A172 (cell line): ENCODE data around the gene SLCO1B3. TPM values are rescaled to one million over a fixed set of nuclear protein-coding genes. Genes with fewer than 3 reads are reported as not detected.
"Not testable (repeated sequence)": the region's sequence is repeated elsewhere in the genome, so short reads cannot be mapped to it uniquely, and the experiment has no call there.

Source experiments
- DNase-seq: peaks from one replicate; pipeline ENCODE4 v3.0.0-alpha.2; 2015; ENCODE audit warnings: low spot score
- total RNA-seq: library from RNA; depleted of rRNA; stranded (reverse); fragments of >200 nt; shearing (Covaris generic); gene quantifications from 2 replicates; pipeline ENCODE4 v1.2.3, GENCODE V29; 2014; rRNA removed

Gene SLCO1B3, protein sequence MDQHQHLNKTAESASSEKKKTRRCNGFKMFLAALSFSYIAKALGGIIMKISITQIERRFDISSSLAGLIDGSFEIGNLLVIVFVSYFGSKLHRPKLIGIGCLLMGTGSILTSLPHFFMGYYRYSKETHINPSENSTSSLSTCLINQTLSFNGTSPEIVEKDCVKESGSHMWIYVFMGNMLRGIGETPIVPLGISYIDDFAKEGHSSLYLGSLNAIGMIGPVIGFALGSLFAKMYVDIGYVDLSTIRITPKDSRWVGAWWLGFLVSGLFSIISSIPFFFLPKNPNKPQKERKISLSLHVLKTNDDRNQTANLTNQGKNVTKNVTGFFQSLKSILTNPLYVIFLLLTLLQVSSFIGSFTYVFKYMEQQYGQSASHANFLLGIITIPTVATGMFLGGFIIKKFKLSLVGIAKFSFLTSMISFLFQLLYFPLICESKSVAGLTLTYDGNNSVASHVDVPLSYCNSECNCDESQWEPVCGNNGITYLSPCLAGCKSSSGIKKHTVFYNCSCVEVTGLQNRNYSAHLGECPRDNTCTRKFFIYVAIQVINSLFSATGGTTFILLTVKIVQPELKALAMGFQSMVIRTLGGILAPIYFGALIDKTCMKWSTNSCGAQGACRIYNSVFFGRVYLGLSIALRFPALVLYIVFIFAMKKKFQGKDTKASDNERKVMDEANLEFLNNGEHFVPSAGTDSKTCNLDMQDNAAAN
- total RNA-seq, result 24.7 and 31.3 TPM in 2 replicates

DNA sequence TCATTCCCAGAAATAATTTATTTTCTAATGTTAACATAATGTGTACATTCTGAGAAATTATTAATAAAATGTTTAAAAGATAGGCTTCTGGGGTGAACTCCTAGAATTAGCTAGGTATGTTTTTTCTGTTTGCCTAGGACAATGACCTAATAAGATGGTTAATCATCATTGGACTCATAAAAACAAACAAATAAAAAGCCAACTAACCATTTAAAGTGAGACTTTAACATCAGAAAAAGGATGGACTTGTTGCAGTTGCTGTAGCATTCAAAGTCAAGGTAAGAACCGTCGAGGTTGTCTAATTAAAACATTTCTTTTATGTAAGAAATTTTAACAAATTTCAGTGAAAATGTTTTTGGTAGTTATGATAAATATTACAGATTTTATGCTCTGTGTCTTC, at the start of gene SLCO1B3:
Gene SLCO1B3 (plus strand): TSS at position 219 of the 400 bp plus-strand sequence. CDS start 5,034 bp downstream, outside the sequence.
- no peak for DNase-seq

DNA sequence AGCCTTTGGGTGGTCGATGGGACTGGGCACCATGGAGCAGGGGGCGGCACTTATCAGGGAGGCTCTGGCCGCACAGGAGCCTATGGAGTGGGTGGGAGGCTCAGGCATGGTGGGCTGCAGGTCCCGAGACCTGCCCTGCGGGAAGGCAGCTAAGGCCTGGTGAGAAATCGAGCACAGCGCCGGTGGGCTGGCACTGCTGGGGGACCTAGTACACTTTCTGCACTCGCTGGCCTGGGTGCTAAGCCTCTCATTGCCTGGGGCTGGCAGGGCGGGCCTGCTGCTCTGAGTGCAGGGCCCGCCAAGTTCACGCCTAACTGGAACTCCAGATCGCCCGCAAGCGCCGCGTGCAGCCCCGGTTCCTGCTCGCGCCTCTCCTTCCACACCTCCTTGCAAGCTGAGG, 33.1 kb upstream of the SLCO1B3 start:
- DNase-seq, result no peak

GRCh38 chr12:20778969-20779368, 31.5 kb upstream of the SLCO1B3 start:
- DNase-seq, result no peak

DNA sequence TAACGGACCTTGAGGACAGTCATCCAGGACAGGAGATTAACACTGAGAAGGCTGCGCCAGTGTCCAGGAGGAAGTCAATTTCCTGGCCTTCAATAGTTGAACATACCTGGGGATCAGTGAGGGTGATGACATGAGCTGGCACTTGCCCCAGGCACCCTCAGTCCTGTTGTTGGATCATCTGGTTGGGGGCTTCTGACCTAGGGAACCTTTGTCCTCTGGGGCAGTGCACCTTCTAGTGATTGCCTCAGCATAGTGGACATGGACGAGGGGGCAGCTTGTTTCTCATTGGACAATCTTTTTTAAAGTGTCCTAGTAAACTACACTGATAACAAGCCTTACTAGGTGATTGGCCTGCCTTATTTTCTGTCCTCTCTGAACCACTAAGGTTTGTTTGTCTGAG, 30.5 kb upstream of the SLCO1B3 start:
- DNase-seq, result not testable (repeated sequence)

- DNase-seq, result not testable (repeated sequence)
These were observed 26.6 kb upstream of the SLCO1B3 start for GRCh38 chr12:20783796-20784357.

GRCh38 chr12:20792971-20793370, 17.5 kb upstream of the SLCO1B3 start:
- no peak for DNase-seq

DNA sequence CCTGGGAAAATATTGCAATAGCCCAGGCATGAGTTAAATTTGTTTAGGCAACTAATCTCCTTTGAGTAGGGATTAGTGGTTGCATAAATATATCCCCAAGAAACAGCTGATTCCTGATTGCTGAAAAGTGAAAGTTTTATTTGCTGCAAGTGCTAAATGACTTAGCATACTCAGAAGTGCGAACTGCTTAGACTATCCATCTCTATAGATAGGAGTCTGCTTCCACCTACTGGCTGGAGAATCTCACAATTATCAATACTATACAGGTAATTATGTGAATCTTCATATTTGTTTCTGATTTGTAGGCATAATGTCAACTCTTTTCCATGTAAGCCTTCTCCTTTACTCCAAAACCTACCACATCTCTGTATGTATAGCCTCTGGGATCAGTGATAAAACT, 12.0 kb upstream of the SLCO1B3 start:
- DNase-seq, result peak; percentile 1

GRCh38 chr12:20800160-20800559, 10.3 kb upstream of the SLCO1B3 start:
- DNase-seq, result no peak

- no peak for DNase-seq
These were observed 9.5 kb upstream of the SLCO1B3 start for GRCh38 chr12:20801035-20801434.

- no peak for DNase-seq
These were observed 4.6 kb upstream of the SLCO1B3 start for GRCh38 chr12:20805921-20806320.

- no peak for DNase-seq
These were observed 3.1 kb upstream of the SLCO1B3 start for GRCh38 chr12:20807192-20808080.

GRCh38 chr12:20808521-20808920, 2.0 kb upstream of the SLCO1B3 start:
- no peak for DNase-seq

GRCh38 chr12:20815574-20815973, 5.1 kb downstream of the SLCO1B3 start:
- no peak for DNase-seq

DNA sequence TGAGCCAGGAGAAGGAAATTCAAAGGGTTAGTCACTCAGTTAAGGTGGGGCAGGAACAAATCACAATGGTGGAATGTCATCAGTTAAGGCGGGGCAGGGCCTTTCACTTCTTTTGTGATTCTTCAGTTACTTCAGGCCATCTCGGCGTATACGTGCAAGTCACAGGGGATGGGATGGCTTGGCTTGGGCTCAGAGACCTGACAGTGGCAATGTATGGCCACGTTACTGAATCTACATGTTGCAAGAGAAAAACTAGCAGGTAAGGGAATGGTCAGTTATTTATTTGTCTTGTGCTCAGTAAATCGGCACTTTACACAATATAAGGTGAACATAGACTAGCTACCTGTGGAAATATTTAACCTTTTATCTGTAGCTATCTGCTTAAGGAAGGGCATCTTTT, 11.9 kb downstream of the SLCO1B3 start:
- DNase-seq, result peak; percentile 83

DNA sequence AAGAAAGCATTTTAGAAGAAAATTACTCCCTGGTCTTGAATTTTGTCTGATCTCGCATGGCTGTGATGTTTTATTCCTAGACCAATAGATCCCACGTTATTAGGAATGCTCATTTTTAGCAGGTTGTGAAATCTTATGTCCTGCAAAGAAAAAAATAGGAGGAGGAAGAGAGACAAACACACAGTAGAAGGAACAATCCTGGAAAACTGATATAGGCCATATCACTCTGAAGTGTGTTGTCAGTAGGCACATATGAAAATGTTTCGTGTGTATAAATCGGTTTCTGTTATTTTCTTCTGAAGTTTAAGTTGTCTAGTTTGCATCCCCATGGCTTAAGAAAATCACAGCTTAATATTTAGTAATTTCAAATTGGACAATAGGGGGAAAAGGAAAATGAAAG, 12.4 kb downstream of the SLCO1B3 start:
- DNase-seq, result peak; percentile 10

- DNase-seq, result no peak
These were observed 19.4 kb downstream of the SLCO1B3 start for GRCh38 chr12:20829919-20830318.

DNA sequence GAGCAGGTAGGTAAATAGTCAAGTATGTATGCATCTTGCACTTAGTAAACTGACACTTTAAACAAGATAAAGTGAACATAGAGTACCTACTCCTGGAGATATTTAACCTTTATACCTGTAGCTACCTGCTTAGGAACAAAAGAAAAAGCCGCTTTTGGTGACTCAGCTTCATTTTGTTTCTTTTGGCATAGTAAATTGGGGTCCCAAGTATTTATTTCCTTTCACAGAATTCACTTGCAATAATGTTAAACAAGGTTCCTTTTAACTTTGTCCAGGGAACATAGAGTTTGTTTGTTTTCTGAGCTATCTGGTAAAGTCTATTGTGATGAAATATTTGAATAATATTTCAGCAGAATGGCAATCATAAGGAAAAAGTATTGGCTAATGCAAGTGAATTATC, 20.0 kb downstream of the SLCO1B3 start:
- DNase-seq, result no peak

DNA sequence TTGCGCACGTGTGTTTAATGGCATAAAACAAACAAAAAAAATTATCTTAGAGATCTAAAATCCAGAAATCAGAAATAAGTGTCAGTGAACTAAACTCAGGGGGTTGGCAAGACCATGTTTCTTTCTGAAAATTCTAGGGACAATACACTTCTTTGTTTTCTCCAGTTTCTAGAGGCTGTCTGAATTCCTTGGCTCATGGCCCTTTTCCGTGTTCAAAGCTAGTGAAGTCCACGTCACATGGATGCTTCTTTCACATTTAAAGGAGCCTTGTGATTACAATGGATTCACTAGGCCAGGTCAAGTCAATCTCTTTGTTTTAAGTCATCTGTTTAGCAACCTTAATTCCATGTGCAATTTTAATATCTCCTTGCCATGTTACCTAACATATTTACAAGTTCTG, 22.4 kb downstream of the SLCO1B3 start:
- no peak for DNase-seq

GRCh38 chr12:20852649-20853048, 42.1 kb downstream of the SLCO1B3 start:
- DNase-seq, result no peak

- DNase-seq, result no peak
These were observed 52.6 kb downstream of the SLCO1B3 start for GRCh38 chr12:20863056-20863455.

GRCh38 chr12:20865873-20866272, 55.4 kb downstream of the SLCO1B3 start:
- no peak for DNase-seq

DNA sequence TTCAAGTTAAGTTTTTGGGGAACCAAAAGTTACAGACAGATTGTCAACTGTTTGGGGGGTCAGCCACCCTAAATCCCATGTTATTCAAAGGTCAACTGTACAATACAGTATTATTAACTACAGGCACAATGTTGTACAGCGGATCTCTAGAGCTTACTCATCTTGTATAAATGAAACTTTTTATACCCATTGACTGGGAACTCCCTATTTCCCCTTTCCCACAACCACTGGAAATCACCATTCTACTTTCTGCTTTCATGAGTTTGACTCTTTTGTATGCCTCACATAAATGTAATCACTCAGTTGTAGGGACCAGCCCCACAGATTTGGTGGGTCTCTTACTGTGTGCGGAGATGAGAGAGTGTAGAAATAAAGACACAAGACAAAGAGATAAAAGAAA, 57.8 kb downstream of the SLCO1B3 start:
- no peak for DNase-seq
